Glutamatergic neuron (in vitro differentiated cells): ENCODE data around the gene XKR3. TPM values are rescaled to one million over a fixed set of nuclear protein-coding genes. Genes with fewer than 3 reads are reported as not detected.

ENCODE experiments used
- DNase-seq: peaks from one replicate; pipeline ENCODE4 v3.0.0; 2022
- H3K27ac Mint-ChIP-seq: one replicate; pipeline ENCODE4 v1.8.0; 2020; ENCODE audit warnings: mild to moderate bottlenecking, mixed read lengths, inconsistent platforms; ENCODE audit not compliant: unreplicated experiment
- H3K27me3 Mint-ChIP-seq: one replicate; pipeline ENCODE4 v1.8.0; 2020; ENCODE audit warnings: mild to moderate bottlenecking, moderate library complexity, mixed read lengths, inconsistent platforms; ENCODE audit not compliant: unreplicated experiment
- H3K36me3 Mint-ChIP-seq: one replicate; pipeline ENCODE4 v1.8.0; 2020; ENCODE audit warnings: mild to moderate bottlenecking, mixed read lengths, inconsistent platforms; ENCODE audit not compliant: unreplicated experiment
- H3K4me1 Mint-ChIP-seq: one replicate; pipeline ENCODE4 v1.8.0; 2020; ENCODE audit warnings: mild to moderate bottlenecking, low read depth, mixed read lengths, inconsistent platforms; ENCODE audit not compliant: unreplicated experiment
- H3K4me3 Mint-ChIP-seq: one replicate; pipeline ENCODE4 v1.8.0; 2020; ENCODE audit warnings: mild to moderate bottlenecking, mixed read lengths, inconsistent platforms; ENCODE audit not compliant: unreplicated experiment
- H3K9me3 Mint-ChIP-seq: one replicate; pipeline ENCODE4 v1.8.0; 2020; ENCODE audit warnings: mild to moderate bottlenecking, moderate library complexity, mixed read lengths, inconsistent platforms; ENCODE audit not compliant: unreplicated experiment
- CTCF ChIP-seq: fragments of 200-600 bp; sonication (generic); IDR thresholded peaks from one replicate; pipeline ENCODE4 v1.5.0; 2021; ENCODE audit not compliant: partially characterized antibody, unreplicated experiment
- total RNA-seq: library from RNA; stranded (reverse); fragmentation: NEBNext Ultra II Directional; extraction: Animal tissue kit (Norgen Biotek cat#: 25700); gene quantifications from one replicate; pipeline ENCODE4 v1.2.1, GENCODE V29; 2021; ENCODE audit not compliant: unreplicated experiment

The XKR3 gene
- total RNA-seq, 1 donor from 2014 or later: not detected

DNA sequence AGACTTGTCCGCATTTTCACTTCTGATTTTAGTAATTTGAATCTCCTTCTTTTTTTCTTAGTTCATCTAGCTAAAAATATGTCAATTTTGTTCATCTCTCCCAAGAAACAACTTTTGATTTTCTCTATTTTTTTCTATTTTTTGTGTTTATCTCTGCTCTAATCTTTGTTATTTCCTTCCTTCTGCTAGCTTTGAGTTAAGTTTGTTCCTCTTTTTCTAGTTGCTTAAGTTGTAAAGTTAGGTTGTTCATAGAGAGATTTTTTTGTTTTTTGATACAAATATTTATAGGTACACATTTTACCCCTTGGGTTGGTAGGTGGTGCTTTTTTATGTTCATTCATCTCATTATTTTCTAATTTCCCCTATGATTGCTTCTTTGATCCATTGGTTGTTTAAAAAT lies 22.1 kb upstream of the XKR3 start:
- no peak overlapping the region for H3K4me3 Mint-ChIP-seq
- peaks cover 3% of the 10 kb centered on the region for H3K27me3 Mint-ChIP-seq
- DNase-seq: no peak
- H3K4me1 Mint-ChIP-seq: no peaks in the 10 kb centered on the region
- H3K27ac Mint-ChIP-seq: no peak overlapping the region
- no peak for TF ChIP-seq CTCF
- H3K9me3 Mint-ChIP-seq: peaks cover 4% of the 10 kb centered on the region
- peaks cover 10% of the 10 kb centered on the region for H3K36me3 Mint-ChIP-seq

GRCh38 chr22:16845881-16846280 lies 20.7 kb upstream of the XKR3 start:
- Mint-ChIP-seq H3K27ac (no peak overlapping the region), H3K9me3 (peaks cover 4% of the 10 kb centered on the region), H3K36me3 (peaks cover 10% of the 10 kb centered on the region), H3K4me3 (no peak overlapping the region), H3K4me1 (no peaks in the 10 kb centered on the region), H3K27me3 (peaks cover 3% of the 10 kb centered on the region)
- no peak for TF ChIP-seq CTCF
- DNase-seq: no peak

DNA sequence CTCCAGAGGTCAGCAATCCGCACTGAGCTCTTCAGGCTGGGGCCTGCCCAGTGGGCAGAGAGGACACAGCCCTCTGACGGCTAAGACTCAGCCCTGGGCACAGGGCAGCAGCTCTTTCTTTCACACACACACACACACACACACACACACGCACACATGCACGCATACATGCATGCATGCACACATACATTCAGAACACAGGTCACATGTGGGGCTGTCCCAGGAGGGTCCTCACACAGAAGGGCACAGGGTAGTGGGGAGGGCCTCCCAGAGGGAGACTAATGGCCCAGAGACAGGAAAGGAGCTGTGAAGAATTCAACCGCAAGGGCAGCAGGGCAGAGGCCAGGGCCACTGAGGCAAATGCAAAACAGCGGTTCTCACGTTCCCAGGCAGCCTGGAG lies 20.3 kb upstream of the XKR3 start:
- H3K27ac Mint-ChIP-seq: no peak overlapping the region
- H3K9me3 Mint-ChIP-seq: peaks cover 4% of the 10 kb centered on the region

GRCh38 chr22:16844529-16844928 lies 19.3 kb upstream of the XKR3 start:
- peaks cover 3% of the 10 kb centered on the region for H3K27me3 Mint-ChIP-seq
- no peak for TF ChIP-seq CTCF
- DNase-seq: no peak
- H3K4me3 Mint-ChIP-seq: no peak overlapping the region
- no peaks in the 10 kb centered on the region for H3K4me1 Mint-ChIP-seq
- H3K9me3 Mint-ChIP-seq: peaks cover 4% of the 10 kb centered on the region
- H3K36me3 Mint-ChIP-seq: peaks cover 10% of the 10 kb centered on the region
- H3K27ac Mint-ChIP-seq: no peak overlapping the region

More for the DNA sequence above, 20.3 kb upstream of the XKR3 start:
- Mint-ChIP-seq H3K36me3 (peaks cover 10% of the 10 kb centered on the region), H3K27me3 (peaks cover 3% of the 10 kb centered on the region), H3K4me1 (no peaks in the 10 kb centered on the region), H3K4me3 (no peak overlapping the region)
- no peak for DNase-seq
- TF ChIP-seq CTCF: no peak

GRCh38 chr22:16838073-16838472 lies 12.9 kb upstream of the XKR3 start:
- Mint-ChIP-seq H3K9me3 (no peaks in the 10 kb centered on the region), H3K27ac (no peak overlapping the region)

More at GRCh38 chr22:16838073-16838472, 12.9 kb upstream of the XKR3 start:
- H3K4me3 Mint-ChIP-seq: no peak overlapping the region
- no peaks in the 10 kb centered on the region for H3K27me3 Mint-ChIP-seq
- no peaks in the 10 kb centered on the region for H3K36me3 Mint-ChIP-seq
- no peak for TF ChIP-seq CTCF
- H3K4me1 Mint-ChIP-seq: no peaks in the 10 kb centered on the region
- DNase-seq: no peak
